ENCODE measurements around the gene TANGO6. TPM values are rescaled to one million over a fixed set of nuclear protein-coding genes. Genes with fewer than 3 reads are reported as not detected.
A peak's percentile ranks its signal among the peaks of the same experiment; 100 is the strongest.

TANGO6 gene
- total RNA-seq, 1 donor from 2014 or later: 31.0 TPM

GRCh38 chr16:69131839-69132423, 288.6 kb downstream of the TANGO6 start:
- FAIRE-seq: no peak
- DNase-seq (ENCODE audit: low spot score in 2 of 2): peak; percentile 90 to 93

- FAIRE-seq (no peak), DNase-seq (ENCODE audit: low spot score in 2 of 2) (peak; percentile 89 to 91)
Observed at GRCh38 chr16:69132424-69133252, 289.3 kb downstream of the TANGO6 start, which contains the start of the genes CHTF8 and UTP4. TSS of gene CHTF8 (minus strand) at chr16:69132588. CDS start at chr16:69121458, 11,130 bp downstream. TSS of gene UTP4 (plus strand) at chr16:69132649. CDS start at chr16:69133460, 811 bp downstream.

- no peak for FAIRE-seq
- no peak for DNase-seq (ENCODE audit: low spot score in 2 of 2)
Observed at GRCh38 chr16:69133373-69133954, 290.1 kb downstream of the TANGO6 start.

Small RNA genes lying within 50 kb of the gene (small RNA-seq; reads per million reads assigned to genes)
- gene RF00019 (not detected), gene RF00066 (not detected), gene RNU6-898P (not detected)

Other genes with a start within 250 kb of the TANGO6 start
- 9.4 TPM for gene CDH3, start 198.2 kb upstream of the TANGO6 start, total RNA-seq
- 1.6 TPM for gene CDH1, start 106.2 kb upstream of the TANGO6 start, total RNA-seq

All from frontal cortex (tissue), 4 donors.